Brain microvascular endothelial cell (primary cell): ENCODE results near the gene COMMD4.
"Not testable (repeated sequence)": the region's sequence is repeated elsewhere in the genome, so short reads cannot be mapped to it uniquely, and the experiment has no call there.

Source experiments
- DNase-seq: peaks from one replicate; pipeline ENCODE4 v3.0.0-alpha.2; 2020
- H3K27ac ChIP-seq: fragments of 250-450 bp; sonication (Bioruptor Pico); 2 replicates; pipeline ENCODE4 v1.5.1; 2020; ENCODE audit warnings: mild to moderate bottlenecking, moderate library complexity
- H3K27me3 ChIP-seq: fragments of 250-450 bp; sonication (Bioruptor Pico); replicated peaks from 2 replicates; pipeline ENCODE4 v1.5.1; 2020; ENCODE audit warnings: mild to moderate bottlenecking
- H3K36me3 ChIP-seq: fragments of 250-450 bp; sonication (Bioruptor Pico); replicated peaks from 2 replicates; pipeline ENCODE4 v1.5.1; 2020; ENCODE audit warnings: mild to moderate bottlenecking
- H3K4me3 ChIP-seq: 2 replicates; pipeline ENCODE4 v1.5.1; 2011; ENCODE audit warnings: low read depth, mild to moderate bottlenecking, control low read depth, low read length, moderate library complexity
- in situ Hi-C: cut with HindIII; loops from 2 replicates; pipeline ENCODE4 v1.10.0; 2017; ENCODE audit warnings: low sequenced_read_pairs, low pct_ligation_motif_present
- TF ChIP-seq, protein P1 (sequence below): IDR thresholded peaks from 2 replicates; pipeline ENCODE4 v1.5.1; 2011; ENCODE audit warnings: low read depth, mild to moderate bottlenecking, moderate library complexity, low read length, control low read depth, inconsistent platforms; ENCODE audit errors: missing control alignments

COMMD4 gene

DNA sequence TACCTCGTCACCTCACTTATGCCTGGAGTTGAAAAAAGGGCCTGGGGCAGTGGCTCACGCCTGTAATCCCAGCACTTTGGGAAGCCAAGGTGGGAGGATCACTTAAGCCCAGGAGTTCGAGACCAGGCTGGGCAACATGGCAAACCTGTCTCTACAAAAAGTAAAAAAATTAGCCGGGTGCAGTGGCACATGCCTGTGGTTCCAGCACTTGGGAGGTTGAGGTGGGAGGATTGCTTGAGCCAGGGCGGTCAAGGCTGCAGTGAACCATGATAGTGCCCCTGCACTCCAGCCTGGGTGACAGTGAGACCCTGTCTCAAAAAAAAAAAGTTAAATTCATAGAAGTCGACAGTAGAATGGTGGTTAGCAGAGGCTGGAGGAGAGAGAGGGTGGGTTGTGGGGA, 6.4 kb downstream of the COMMD4 start:
- Histone ChIP-seq H3K36me3 (peaks cover 2% of the 10 kb centered on the region), H3K27me3 (no peaks in the 10 kb centered on the region), H3K27ac (no peak overlapping the region), H3K4me3 (no peak overlapping the region)
- in situ Hi-C loops, result no loop called here
- TF ChIP-seq, protein P1, sequence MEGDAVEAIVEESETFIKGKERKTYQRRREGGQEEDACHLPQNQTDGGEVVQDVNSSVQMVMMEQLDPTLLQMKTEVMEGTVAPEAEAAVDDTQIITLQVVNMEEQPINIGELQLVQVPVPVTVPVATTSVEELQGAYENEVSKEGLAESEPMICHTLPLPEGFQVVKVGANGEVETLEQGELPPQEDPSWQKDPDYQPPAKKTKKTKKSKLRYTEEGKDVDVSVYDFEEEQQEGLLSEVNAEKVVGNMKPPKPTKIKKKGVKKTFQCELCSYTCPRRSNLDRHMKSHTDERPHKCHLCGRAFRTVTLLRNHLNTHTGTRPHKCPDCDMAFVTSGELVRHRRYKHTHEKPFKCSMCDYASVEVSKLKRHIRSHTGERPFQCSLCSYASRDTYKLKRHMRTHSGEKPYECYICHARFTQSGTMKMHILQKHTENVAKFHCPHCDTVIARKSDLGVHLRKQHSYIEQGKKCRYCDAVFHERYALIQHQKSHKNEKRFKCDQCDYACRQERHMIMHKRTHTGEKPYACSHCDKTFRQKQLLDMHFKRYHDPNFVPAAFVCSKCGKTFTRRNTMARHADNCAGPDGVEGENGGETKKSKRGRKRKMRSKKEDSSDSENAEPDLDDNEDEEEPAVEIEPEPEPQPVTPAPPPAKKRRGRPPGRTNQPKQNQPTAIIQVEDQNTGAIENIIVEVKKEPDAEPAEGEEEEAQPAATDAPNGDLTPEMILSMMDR, result no peak
- no peak for DNase-seq

DNA sequence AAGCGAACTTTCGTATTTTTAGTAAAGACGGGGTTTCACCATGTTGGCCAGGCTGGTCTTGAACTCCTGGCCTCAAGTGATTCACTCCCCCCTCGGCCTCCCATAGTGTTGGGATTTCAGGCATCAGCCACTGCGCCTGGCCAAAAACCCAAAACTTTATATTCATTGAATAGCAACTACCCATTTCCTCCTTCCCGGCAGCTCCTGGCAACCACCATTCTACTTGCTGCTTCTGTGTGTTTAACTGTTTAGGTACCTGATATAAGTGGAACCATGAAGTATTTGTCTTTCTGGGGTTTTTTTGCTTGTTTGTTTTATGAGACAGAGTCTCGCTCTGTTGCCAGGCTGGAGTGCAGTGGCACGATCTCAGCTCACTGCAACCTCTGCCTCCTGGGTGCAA, 8.1 kb downstream of the COMMD4 start:
- H3K27me3 ChIP-seq, H3K27ac ChIP-seq, H3K36me3 ChIP-seq, in situ Hi-C loops, H3K4me3 ChIP-seq, DNase-seq: not testable (repeated sequence)

DNA sequence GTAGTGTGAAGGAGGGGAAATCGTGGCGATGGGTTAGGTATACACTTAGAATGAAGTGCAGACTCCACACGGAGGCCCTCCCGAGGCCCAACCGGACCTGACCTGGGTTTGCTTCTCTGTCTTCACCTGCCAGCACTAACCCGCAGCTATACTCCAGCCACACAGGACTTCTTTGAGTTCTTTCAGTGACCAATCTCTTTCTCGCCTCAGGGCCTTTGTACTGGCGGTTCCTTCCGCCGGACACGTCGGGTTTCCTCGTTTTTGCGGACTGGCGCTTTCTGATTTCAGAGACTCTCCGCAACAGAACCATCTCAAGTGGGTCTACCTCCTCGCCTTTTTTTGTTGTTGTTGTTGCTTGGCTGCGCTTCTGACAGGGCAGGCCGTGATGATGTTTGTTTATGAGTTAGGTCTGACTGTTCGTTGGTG, 10.9 kb downstream of the COMMD4 start, which contains the start of gene NEIL1:
TSS of gene NEIL1 (plus strand) at position 244 of the 426 bp plus-strand sequence. CDS start 1,867 bp downstream, outside the sequence.
- H3K27ac ChIP-seq, result no peak within 1 kb of the TSS
- no peaks in the 10 kb centered on the region for H3K27me3 ChIP-seq
- H3K36me3 ChIP-seq, result no peaks in the 10 kb centered on the region
- DNase-seq, result no peak
- in situ Hi-C loops, result no loop called here
- TF ChIP-seq, protein P1, result no peak
- H3K4me3 ChIP-seq, result peak within 1 kb of the TSS; percentile 65

DNA sequence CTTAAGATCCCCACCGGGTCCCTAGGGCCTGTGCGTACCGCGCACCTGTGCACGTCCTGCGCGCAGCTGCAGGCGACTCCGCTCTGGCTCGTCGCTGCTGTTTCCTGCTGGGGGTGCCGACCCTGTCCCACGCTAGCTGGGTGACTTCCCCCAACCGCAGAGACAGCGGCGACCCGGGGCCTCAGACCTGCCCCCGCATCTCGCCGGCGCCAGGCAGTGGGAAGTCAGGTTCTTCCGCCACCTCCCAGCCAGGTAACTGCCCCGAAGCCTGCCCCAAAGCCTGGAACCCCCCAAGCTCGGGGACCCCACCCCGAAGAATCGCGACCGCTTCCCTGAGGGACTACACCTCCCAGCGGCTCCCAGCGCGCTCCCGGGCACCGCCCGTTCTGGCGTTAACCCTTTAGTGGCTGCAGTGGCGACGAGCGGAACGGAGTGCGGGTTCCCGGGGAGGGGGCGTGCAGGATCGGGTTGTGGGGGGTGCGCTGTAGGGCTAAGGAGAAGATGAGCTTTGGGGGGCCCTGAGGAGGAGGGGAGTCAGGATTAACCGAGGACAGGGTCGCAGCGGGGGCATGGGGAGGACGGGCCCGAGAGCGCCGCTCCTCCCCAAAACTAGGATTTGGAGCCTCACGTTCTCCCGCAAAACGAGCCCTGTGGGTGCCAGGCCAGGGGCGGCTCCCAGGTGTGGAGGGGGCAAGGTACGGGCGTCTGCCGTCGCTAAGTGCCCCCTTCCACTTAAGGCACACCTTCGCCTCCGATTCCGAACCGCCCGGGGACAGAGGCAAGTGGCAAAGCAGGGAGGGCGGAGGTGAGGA, 11.6 kb downstream of the COMMD4 start:
- TF ChIP-seq, protein P1, result no peak
- DNase-seq, result no peak
- in situ Hi-C loops, result no loop called here
- Histone ChIP-seq H3K27ac (no peak overlapping the region), H3K4me3 (peak overlapping the region; percentile 65), H3K27me3 (no peaks in the 10 kb centered on the region), H3K36me3 (no peaks in the 10 kb centered on the region)

DNA sequence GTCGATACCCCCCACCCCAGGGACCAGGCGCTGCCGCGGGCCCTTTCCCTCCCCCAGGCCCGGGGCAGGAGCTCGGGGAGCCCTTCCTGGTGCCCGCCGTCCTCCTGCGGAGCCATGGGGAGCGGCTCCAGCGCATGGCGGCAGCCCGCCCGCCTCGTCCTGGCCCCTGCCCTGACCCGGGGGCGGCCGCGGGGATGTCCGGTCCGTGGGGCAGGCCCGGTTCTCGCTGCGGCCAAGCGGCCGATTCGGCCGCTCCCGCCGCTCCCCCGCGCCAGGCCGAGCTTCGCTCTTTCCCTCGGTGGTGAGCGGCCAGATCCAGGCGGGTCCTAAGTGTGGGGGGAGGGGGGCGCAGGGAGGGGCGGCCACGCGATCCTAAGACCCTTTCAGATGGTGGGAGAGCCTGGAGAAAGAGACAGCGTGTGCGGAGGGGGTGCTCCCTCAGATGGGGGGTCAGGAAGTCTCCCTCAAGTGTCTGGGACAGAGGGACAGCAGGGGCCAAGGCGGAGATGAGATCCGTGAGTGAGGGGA, 12.2 kb downstream of the COMMD4 start:
- no peak for DNase-seq
- H3K27ac ChIP-seq, result no peak overlapping the region
- in situ Hi-C loops, result no loop called here
- TF ChIP-seq, protein P1, result no peak
- no peaks in the 10 kb centered on the region for H3K36me3 ChIP-seq
- H3K27me3 ChIP-seq, result no peaks in the 10 kb centered on the region
- H3K4me3 ChIP-seq, result peak overlapping the region; percentile 65

DNA sequence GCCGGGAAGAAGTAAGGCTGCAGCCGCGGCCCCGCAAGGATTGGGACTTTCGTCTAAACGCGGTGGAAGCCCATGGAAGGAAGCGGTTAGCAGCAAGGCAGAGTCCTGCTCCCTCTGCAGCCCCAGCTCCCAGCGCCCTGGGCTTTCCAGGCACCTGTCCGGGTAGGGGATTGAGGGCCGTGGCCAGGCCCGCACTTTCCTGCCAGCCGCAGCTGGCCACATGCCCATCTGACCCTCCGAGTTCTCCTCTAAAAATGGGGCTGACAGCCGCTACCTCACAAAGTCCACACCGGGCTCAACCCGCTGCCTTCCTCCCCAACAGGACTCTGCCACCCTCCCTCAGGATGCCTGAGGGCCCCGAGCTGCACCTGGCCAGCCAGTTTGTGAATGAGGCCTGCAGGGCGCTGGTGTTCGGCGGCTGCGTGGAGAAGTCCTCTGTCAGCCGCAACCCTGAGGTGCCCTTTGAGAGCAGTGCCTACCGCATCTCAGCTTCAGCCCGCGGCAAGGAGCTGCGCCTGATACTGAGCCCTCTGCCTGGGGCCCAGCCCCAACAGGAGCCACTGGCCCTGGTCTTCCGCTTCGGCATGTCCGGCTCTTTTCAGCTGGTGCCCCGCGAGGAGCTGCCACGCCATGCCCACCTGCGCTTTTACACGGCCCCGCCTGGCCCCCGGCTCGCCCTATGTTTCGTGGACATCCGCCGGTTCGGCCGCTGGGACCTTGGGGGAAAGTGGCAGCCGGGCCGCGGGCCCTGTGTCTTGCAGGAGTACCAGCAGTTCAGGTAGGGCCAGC, 12.9 kb downstream of the COMMD4 start:
- H3K27ac ChIP-seq, result no peak overlapping the region
- in situ Hi-C loops, result no loop called here
- no peaks in the 10 kb centered on the region for H3K27me3 ChIP-seq
- H3K4me3 ChIP-seq, result peak overlapping the region; percentile 65
- no peak for DNase-seq
- TF ChIP-seq, protein P1, result no peak
- H3K36me3 ChIP-seq, result no peaks in the 10 kb centered on the region

DNA sequence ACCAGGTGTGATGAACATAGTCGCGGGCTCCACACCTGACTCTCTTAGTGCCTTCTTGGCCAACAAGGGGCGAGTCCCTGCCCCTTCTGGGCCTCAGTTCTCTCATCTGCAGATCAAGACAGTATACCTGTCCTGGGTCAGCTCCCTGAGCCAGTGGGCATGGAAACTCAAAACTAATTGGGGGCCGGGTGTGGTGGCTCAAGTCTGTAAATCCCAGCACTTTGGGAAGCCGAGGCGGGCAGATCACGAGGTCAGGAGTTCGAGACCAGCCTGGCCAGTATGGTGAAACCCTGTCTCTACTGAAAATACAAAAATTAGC, 13.4 kb downstream of the COMMD4 start:
- H3K27ac ChIP-seq, DNase-seq, H3K27me3 ChIP-seq, in situ Hi-C loops, H3K36me3 ChIP-seq, H3K4me3 ChIP-seq: not testable (repeated sequence)
